Left colon (tissue), 2 donors: ENCODE measurements around the gene NID2. TPM values are rescaled to one million over a fixed set of nuclear protein-coding genes. Genes with fewer than 3 reads are reported as not detected.

Experiments
- ATAC-seq: fragments of 200-7000 bp; cut with Tn5 transposase; one replicate; pipeline ENCODE4 v1.9.1; 2020; ENCODE audit warnings: mild to moderate bottlenecking, moderate library complexity
- DNase-seq, 2 donors: peaks; one replicate each; pipeline ENCODE4 v3.0.0-alpha.2; 2020
- intact Hi-C, 2 donors: fragments of 100-400 bp; cut with DNase I in 1 of 2; cut with micrococcal nuclease in 1 of 2; formaldehyde crosslinking; loops; one replicate each; pipeline versions ENCODE4 v1.11.2 to v1.14.0; 2022; cut with DNase I, micrococcal nuclease
- total RNA-seq, 2 donors: library from RNA; stranded (reverse); fragmentation: NEBNext Ultra II Directional; extraction: Animal tissue kit (Norgen Biotek cat#: 25700); gene quantifications; one replicate each; pipeline ENCODE4 v1.2.1, GENCODE V29; 2021
- donor health status: DM: no; HTN: no; CAD: no.
- donor health status: DM: yes; HTN: yes; CAD: no.

NID2 gene
- total RNA-seq, 2 donors from 2014 or later, result 15.5 to 24.9 TPM

DNA sequence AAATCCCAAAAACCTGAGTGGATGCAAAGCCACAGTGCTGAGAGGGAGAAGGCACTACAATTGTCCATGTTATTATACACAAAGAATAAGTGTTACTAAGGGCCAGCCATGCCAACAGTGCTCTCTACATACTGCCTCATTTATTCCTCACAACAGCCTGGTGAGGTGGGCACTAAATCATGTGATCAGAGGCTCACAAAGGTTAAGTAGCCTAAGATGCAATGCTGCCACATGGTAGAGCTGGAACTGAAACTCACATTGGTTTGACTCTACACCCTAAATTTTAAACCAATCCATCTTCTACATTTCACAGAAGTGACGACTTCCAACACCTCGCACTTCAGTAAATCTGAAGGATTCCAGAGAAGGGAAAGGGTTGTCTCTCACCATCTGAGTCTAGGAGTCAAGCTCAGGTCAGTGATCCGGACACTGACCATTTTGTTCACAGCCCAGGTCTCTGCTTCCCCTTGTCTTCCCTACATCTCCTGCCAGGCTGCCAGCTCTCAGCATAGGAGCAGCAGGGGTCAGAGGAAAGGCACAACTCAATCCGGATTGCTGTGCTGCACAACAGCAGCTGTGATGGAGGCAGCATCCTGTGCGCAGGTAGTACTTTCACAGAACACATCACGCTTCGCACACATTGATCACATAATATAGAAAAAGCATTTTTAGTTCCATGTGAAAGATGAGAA, 29.6 kb downstream of the NID2 start:
- intact Hi-C loops, result no loop called here
- DNase-seq (no peak), ATAC-seq (no peak)

- DNase-seq, result no peak
- no peak for ATAC-seq
These were observed 35.7 kb downstream of the NID2 start for GRCh38 chr14:52033101-52033642.

GRCh38 chr14:52032204-52032801, 36.6 kb downstream of the NID2 start:
- intact Hi-C loops, result no loop called here
- ATAC-seq (no peak), DNase-seq (no peak)

More at GRCh38 chr14:52033101-52033642, 35.7 kb downstream of the NID2 start:
- intact Hi-C loops, result no loop called here

DNA sequence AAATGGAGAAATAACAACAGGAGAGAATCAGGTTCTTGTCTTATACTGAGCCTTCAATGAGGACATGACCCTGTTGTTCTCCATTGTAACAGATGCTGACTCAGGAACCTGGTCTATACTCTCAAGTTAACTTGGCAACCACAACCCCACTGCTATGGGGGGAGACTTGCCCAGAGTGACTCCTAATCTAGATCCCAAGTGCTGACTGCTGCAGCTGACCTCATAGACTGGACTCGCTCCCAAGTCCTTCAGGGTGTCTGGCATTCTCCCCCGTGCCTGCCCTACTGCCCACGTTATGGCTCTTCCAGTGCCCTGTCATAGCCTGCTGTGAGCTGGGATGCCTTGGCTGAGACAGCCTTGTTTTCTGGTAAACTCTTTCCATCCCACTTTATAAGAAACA, 37.1 kb downstream of the NID2 start:
- intact Hi-C loops, result no loop called here
- ATAC-seq (no peak), DNase-seq (no peak)

DNA sequence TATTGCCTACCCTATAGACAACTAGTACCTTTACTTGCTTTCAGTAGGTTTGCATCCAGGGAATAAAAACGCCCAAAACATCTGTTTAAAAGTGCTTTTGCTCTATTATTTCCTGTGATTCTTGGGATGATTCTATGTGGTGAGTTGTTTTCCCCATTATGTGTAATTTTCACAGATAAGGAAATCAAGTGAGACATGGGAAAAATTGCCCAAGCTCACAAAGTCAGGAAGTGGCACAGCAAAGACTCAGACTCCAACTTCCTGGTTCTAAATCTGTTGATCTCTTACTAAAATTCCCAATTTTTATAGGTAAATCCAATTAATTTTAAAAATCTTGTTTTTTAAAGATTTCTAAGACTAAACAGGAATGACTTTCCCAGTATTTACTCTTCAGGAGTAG, 39.0 kb downstream of the NID2 start:
- intact Hi-C loops, result no loop called here
- no peak for ATAC-seq
- DNase-seq, result no peak

DNA sequence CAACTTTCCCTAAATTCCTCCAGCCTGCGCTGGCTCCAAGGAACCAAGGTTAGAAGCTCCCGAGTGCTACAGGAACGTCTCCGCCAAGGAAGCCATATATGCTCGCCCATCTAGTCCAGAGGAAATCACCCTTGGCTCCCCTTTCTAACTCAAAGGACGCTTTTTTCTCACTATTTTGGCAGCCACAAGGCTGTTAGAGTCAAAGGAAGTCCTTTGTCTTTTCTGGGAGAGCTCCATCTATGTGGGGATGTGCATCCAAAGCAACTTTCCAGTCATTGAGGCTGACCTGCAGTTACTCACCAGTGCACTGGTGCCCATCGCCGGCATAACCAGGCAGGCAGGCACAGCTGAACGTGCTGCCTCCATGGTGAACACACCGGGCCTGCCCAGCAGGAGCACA, 42.0 kb downstream of the NID2 start:
- intact Hi-C loops, result no loop called here
- DNase-seq, result no peak
- no peak for ATAC-seq

DNA sequence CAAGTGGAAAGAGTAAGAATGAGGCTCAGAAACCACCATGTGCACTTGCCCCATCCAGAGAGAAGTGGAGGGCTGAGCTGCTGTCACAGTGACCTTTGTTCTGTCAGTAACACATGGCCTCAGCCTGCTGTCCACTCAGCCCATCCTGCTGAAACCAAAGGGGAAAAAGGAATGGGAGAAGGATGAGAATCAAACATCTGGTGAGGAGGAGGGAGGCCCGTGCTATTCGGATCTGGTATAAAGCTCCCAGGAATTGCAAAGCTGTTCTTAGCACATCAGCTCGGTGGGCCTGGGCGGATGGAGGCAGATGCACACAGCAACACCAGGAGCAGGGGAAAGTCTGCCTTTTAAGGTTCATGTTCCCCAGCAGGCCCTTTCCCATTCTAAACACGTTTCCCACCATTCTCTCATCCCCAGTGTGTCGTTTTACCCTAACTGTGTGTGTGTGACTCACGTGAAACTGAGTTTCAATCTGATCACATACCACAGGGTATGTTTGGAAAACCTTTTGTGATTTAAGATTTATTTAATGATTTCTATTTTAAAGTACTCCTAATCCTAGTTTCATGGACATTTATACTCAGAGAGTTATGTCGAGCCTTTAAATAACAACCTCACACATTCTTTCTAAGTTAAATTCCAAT, 42.7 kb downstream of the NID2 start:
- intact Hi-C loops, result no loop called here
- ATAC-seq (no peak), DNase-seq (no peak)

DNA sequence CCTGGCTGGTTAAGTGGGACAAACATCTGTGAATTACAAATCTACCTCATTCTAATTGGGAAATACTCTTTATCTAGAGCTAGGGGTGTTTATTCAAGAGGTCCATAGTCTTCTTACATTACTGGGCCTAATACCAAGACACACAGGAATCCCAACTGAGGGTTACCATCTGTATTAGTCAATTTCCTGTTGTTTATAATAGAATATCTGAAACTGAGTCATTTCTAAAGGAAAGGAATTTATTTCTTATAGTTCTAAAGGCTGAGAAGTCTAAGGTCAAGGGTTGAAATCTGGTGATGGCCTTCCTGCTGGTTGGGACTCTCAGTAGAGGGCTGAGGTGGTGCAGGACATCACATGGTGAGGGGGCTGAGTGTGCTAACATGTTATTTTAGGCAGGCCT, 43.5 kb downstream of the NID2 start:
- no peak for ATAC-seq
- intact Hi-C loops, result no loop called here
- no peak for DNase-seq

DNA sequence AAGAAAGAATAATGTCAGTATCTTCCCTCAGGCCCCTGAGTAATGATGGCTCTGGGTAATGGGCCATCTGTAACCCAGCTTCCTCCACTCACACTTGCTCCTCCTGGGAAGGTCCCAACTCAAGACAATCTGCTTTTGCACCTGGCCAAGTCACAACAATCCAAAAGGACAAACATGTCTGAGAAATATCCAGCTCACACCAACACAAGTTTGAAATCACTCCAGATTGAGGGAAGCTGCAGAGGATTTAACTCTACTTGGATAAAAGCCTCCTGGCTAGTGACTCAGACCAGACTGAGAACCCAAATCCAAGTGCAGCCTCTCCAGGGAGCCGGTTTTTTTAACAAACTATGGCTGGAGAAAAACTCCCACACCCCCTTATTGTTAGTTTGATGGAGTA, 45.3 kb downstream of the NID2 start:
- intact Hi-C loops, result no loop called here
- no peak for ATAC-seq
- no peak for DNase-seq

GRCh38 chr14:52021957-52022600, 46.8 kb downstream of the NID2 start:
- ATAC-seq, result no peak
- intact Hi-C loops, result no loop called here
- no peak for DNase-seq

DNA sequence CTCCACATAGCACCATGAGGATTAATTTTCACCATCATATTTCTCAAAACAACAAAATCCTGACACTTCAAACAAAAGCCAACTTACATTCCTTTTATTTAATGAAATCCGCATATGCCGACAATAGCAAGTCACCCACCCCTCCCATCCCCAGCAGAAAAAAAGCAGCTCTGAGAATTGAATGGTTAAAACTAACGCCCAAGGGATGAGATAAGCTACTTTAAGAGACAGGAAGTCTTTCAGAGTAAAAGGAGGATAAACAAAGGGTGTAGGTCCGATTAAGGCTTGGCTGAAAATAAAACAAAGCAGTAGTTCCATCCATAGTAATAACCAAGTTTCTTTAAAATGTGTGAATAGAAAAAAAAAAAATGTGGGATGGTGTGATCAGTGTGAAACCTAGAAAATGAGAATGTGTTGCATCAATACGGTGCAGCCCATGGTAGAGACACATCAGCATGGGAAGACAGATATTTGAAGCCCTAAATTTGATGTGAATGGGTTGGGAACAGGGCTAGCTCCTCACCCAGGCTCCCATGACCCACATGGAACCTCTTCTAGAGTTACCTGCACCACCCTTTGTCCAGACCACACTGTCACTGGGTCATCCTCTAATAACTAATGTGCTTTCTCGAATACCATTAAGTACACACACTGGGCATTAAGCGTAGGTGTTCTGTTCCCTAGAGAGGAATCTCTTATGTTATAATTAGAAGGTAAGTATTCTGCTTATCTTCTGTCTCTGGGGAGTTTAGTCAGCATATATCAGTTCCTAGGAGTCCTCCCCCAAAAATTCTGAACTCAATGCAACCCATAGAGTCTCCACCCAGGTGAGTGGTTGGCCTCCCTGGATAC, 47.8 kb downstream of the NID2 start:
- ATAC-seq (peak; percentile 75), DNase-seq (no peak)
- intact Hi-C loops, result no loop called here

DNA sequence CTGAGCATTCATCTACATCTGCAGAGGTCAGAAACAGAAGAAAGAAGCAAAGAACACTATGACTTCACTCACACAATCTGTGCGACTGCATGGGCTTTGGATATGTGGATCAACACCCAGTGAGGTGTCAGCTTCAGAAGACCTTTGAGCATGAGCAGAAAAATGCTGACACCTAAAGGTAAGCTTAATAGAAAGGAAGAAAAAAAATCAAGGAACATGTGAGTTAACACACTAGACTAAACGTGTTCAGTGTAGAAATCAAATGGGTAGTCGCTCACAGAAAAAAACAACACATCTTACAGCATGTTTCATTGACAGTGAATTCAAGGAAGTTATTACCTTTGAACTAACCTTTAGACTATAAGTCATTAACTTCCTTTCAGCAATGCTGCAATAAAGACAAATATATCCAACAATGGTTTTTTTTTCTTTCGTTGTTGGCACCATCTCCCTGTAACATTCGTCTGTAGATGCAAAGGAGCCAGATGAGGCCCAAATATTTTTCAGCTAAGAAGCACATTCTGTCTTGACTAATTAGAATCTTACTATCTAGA, 48.6 kb downstream of the NID2 start:
- ATAC-seq, result peak; percentile 77
- intact Hi-C loops, result no loop called here
- no peak for DNase-seq

DNA sequence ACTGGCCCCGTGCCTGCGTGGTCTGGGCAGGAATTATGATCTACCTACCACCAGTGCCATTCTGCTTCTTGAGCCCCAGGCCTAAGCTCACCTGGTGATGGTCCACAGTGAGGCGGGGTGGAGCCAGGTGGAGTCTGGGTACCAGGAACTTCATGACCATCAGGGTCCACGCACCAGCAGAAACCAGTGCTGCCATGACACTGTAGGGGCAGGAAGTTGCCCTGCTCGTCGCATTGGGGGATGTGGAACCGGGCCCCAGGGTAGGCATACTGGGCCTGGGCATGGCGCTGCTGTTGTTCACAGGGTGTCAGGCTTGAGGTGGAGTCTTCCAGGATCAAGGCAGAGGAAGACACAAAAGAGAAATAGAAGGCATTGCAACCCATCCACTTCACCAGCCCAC, 49.9 kb downstream of the NID2 start:
- intact Hi-C loops, result no loop called here
- ATAC-seq (no peak), DNase-seq (no peak)

DNA sequence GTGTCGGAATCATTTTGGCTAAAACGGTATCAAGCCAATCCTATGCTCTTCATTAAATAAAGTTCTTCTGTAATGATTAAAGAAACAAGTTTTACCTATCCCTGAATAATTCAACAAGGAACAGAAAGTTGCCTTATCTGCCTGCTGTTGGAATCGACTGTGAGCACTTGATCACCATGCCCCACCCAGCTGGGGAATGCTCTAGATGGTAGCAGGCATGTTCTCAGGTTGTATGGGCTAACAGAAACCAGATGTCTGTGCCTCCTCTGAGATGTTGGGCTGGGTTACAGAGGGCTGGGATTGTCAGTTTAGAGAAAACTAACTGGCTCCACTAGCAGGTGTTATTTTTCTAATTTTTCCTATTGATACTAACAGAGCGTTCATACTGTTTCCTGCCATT, 50.6 kb downstream of the NID2 start:
- peak; percentile 67 to 81 for DNase-seq
- peak; percentile 65 for ATAC-seq

GRCh38 chr14:52015411-52016030, 53.3 kb downstream of the NID2 start:
- DNase-seq (peak in 1 of 2 donors; percentile 31), ATAC-seq (no peak)
- intact Hi-C loops, result no loop called here

More for the DNA sequence above, 50.6 kb downstream of the NID2 start:
- intact Hi-C loops, result no loop called here

- DNase-seq, result no peak
- intact Hi-C loops, result no loop called here
- ATAC-seq, result no peak
These were observed 54.1 kb downstream of the NID2 start for GRCh38 chr14:52014601-52015267.

DNA sequence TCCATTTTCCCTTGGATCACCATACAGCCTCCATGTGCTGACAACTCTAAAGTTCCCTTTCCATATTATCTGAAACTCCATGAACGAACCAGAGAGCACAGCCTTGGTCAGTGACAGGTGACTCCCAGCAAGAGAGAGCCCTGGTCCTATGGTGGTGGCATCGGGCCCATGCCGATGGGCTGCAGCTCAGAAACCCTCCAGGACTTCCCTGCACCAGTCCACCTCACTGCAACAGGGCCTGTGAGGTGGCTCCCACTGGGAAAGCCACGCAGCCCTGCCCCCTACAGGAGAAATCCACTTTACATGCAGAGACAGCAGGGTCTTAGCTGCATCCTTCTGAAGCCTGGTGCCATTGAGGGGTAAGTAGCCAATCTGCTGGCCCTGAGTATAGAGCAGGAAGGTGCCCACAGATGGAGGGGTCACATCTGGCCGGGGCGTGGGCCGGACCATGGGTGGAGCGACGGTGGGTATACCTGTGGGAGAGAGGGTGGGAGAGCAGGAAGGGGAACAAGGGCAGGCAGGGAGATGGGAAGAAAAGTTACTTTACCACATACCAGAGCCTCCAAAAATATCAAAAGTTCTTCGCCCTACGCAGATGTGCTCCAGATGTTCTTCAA, 54.8 kb downstream of the NID2 start:
- intact Hi-C loops, result no loop called here
- ATAC-seq (no peak), DNase-seq (no peak)
